GM19035 (cell line): ENCODE data around the gene PUDP.

Experiments
- ATAC-seq: cut with Tn5 transposase; IDR thresholded peaks from one replicate; pipeline ENCODE4 v1.9.1; 2021; ENCODE audit not compliant: unreplicated experiment

Gene PUDP

DNA sequence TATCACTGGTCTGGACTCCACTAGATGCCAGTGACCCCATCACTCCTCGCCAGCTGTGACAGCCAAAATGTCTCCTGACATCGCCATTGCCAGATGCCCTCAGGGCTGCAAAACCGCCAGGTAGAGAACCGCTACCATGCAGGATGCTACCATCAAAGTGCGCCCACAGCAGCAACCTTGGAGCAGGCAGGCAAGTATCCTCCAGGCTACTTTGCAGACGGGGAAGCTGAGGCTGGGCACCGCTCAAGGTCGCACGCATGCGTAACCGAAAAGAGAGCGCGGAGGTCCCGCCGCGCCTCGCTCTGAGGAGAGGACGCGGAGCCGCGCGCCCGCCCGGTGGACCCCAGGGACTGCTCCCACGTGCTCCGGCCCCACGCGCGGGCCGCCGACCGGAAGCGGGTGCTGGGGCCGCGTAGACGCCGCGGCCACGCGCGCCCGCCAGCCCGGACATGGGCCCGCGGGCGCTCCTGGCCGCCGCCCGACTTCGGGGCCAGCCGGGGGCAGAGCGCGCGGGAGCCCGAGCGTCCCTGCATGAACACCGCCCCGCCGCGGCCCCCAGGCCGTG is 458 bp downstream of the PUDP start, which contains the start of gene STS:
TSS of gene STS (plus strand) at position 300 of the 565 bp plus-strand sequence. CDS start 105,488 bp downstream, outside the sequence.
- ATAC-seq: peak; percentile 43

DNA sequence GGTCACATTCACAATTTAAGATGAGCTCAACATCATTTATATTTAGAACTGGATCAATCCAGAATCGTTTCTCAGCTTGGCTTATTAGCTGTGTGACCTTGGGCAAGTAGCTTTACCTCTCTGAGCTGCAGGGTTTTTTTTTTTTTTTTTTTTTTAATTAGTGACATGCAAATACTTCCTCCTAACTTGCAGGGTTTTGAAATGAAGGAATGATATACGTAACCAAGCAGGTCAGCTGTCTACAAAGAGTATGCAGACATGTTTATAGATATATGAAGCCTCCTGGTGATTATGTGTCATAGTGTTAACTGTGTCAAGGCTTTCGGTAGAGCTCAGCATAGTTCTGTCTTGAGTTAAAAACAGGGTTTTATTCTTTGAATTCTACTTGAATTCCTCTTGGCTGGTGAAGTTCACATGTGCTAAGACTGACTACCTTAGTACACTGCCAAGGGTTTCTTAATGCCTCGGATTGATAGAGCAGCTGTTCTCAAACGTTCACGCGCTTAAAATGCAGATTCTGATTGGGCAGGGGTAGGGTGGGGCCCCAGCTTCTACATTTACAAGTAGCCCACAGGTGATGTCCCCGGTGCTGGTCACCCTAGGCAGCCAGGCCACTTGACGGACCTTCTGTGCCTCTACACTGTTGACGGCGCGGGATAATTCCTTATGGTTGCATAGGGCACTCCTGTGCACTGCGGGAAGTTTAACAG is 1.1 kb downstream of the PUDP start:
- ATAC-seq: peak; percentile 28

DNA sequence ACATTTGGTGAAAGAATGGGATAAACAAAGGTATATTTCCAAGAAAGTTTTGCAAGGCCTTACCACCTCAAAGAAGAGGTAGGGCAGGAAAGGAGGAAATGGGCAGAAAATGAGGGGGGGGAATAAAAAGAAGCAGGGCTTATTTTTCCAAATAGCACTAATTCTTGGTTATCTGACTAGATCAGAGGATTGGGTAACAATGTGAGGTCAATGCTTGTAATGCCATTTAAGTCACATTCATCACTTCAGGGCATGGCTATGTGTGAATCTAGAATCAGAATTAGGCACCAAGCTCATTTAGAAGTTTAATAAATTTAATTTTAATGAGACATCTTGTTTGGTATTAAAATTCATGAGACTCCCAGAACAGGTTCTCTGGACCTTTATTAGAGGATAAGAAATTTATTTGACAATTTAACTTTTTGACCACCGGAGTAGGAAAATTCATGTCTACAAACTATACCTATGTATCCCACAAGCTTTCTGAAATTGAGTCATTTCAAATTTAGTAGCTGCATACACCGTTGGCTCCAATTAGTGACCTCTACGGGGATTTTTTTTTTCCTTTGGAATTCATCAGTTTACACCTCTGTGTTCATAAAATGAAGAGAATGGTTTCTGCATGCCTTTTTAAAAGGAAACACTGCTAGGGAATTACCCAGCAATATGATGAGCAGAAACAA is 1.8 kb downstream of the PUDP start:
- ATAC-seq: no peak

DNA sequence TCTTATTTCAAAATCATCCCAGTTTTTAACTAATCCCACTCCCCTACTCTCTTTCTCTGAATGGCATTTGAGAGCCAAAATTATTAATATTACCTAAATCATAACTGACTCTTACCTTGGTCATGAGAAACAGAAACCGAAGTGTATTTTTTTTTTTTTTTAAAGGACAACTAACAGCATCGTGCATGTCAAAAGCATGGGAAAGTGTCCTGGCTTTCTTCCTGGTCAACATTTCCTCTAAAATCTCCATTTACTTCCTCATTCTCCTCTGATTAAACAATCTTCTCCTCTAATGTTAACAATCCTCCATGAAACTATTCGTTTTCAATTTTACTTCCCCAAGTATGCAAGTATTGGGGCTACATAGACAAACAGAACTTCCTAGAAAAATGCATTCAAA is 2.5 kb downstream of the PUDP start:
- ATAC-seq: no peak

DNA sequence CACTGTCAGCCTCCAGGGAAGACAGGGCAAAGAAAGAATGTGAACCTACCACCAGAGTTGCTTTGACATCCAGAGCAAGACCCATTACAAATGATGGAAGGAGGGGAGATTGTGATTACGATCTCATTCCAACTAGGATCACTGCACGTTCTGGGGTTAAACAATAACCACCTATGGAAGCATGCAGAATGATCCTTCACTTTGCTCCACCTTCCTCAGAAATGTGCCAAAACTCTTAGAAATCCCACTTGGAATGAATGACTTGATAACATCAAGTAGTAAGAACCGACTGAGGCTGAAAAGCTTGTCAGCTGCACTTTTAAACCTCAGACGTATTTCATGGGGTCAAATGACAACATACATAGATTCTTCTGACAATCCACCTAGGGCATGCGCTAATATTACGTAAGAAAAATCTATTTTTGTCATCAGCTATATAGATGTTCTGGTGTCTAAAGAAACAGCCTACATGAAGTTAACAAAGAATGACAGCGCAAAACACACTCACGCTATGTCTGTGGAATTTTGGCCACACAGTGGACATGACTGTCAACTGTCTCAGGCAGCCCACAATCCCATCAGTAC is 3.9 kb downstream of the PUDP start:
- ATAC-seq: no peak

DNA sequence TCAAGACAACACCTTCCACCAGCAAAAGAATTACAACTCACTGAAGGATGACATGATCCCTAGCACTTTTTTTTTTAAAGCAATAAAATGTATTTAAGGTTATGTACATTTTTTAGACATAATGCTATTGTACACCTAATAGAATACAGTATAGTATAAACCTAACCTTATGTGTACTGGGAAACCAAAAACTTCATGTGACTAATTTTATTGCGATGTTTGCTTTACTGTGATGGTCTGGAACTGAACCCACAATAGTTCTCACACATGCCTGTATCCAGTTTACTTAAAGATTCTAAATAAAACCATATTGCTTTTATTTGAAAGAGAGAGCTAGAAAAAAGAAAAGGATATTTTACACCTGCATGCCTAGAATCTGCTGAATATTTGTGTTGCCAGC is 4.9 kb downstream of the PUDP start:
- ATAC-seq: no peak

DNA sequence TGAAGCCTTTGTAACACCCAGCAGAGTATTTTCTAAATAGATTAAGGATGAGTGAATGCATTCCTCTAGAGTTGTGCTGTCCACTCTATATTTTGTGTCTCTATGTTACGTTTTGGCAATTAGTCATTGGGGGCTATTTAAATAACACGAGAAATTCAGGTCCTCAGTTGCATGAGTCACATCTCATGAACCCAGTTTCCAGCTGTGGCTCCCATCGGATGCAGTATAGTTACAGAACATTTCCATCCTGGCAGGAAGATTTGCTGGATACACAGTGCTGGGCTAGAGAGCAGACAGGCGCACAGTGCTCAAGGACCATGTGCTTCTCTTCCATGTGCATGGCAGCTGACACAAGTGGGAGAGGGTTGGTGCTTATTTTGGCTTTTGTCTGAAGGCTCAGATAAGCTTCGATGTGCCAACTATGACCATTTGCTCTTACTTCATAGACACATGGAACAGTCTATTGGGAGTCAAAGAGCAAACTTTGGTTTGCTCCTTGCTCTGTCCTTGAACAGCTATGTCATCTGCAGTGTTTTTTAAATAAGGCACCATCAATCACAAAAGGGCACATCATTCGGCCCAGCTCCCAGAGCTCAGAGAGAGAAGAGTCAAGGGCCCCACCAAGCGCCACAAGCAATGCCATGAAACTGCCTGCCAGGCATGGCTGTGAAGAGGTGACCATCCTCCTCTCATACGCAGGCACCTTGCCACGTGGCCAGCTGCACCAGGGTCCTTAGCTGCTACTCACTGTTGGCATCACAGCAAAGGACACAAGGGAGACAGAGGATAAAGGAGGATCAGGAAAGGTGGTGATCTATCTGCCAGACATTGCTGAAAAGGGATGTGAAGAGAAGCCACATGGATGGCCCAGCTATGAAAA is 8.5 kb downstream of the PUDP start:
- no peak for ATAC-seq

DNA sequence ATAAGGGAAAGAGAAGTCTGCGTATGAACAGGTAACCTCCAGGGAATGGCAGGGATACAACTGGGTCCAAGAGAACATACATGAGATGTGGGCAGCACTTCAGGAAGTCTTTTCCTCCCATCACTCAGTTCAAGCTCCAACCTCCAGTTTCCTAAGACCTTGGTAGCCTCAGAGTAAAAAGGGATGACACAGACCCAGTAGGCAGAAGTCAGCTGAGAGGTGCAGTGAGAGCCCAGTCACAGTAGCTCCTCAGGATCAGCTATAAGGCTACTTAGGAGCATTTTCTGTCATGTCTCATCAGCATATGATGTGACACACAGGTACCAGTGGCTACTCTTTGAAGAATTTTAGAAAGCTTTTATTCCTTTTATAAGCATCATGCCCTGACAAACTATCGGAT is 13.0 kb downstream of the PUDP start:
- ATAC-seq: no peak

DNA sequence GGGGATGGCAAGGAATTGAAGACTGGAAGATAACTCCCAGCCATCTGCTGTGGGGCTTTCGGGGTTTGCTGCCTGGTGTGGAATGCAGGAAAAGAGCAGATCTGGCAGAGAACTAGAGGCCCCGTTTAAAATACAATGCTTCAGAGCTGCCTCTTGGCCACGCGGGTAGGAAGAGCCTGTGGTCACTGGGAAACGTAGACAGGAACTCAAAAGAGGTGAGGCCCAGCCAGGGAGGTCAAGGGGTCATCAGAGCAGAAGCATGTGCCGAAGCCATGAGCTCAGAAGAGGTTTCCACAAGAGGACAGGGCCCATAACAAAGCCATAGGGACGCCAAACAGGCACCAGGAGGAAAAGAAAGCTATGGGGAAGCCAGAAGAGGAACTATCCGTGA is 14.9 kb downstream of the PUDP start:
- ATAC-seq: peak; percentile 16

DNA sequence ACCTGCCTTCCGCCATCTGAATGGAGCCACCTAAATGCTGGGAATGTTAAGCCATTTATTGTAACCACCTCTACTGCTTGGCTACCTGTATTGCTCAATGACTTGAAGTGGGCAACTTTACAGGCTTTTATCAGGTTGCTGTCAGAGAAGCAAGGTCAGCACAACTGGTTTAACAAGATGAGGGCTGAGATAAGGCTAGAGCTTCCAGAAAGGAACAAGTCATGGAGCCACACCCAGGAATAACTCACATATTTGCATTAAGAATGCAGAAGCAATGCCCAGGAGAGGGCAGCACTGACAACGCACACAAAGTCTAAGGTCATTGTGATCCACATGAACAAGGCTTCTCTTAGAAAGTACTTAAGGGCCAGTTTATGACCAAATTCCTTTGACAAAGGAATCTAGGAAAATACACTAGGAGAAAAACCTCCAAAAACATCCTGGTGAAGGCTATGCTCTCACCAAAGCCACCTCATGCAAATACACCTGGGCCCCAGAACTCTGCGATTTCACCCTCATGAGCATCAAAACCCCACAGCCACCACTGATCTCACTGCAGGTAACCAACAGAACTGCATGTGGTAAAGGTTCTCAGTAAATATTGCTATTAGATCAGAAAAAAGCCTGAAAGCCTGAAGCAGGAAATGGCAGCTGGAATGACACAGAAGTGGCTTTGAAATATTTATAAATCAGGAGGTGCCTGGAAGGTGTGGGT is 15.5 kb downstream of the PUDP start:
- ATAC-seq: peak; percentile 80

DNA sequence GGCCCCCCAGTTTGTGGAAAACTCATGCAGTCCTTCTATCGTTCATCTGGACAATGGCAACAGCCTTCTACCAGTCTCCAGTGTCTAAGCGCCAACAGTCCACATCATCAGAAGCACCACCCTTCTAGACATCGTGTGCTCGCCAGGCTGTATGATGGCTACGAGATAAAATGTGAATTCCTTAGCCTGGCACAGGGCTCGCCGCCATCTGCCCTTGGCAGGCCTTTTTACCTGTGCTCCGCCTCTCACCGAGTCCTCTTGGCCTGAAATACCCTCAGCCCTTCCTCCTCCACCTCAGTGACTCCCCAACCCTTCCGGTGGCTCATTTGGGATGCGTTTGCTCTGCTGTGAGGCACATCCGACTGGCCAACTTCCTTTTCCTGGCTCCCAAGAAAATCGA is 16.3 kb downstream of the PUDP start:
- ATAC-seq: no peak

DNA sequence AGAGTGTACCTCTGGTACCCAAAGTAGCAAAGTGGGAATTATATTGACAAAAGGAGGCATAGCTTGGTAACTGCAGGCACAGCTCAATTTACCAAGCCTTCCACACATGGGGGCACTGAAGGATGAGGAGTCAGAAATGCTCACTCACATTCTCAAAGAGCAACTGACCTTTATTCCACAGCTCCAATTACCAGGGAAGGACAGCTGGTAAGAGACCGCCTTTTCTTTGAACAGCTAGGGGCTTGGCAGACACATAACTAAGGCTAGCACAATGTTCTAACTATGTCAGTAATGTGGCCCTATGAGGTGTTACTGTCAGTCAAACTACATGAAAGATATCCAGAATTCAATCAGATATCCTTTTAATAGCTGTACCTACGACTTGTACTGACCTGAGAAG is 20.9 kb downstream of the PUDP start:
- ATAC-seq: no peak

DNA sequence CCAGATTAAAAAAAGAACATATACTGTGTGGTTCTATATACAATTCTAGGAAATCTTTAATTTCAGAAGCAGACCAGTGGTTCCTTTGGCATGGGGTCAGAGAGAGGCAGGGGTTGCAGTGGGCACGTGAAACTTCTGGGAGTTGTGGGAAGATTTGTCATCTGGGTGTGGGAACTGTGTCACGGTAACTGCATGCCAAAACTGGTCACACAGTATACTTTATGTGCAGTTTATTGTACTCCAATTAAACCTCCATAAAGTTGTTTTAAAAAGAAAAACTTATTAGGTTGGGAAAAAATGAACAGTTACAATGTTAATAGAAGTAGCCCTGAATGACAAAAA is 27.1 kb downstream of the PUDP start:
- no peak for ATAC-seq

DNA sequence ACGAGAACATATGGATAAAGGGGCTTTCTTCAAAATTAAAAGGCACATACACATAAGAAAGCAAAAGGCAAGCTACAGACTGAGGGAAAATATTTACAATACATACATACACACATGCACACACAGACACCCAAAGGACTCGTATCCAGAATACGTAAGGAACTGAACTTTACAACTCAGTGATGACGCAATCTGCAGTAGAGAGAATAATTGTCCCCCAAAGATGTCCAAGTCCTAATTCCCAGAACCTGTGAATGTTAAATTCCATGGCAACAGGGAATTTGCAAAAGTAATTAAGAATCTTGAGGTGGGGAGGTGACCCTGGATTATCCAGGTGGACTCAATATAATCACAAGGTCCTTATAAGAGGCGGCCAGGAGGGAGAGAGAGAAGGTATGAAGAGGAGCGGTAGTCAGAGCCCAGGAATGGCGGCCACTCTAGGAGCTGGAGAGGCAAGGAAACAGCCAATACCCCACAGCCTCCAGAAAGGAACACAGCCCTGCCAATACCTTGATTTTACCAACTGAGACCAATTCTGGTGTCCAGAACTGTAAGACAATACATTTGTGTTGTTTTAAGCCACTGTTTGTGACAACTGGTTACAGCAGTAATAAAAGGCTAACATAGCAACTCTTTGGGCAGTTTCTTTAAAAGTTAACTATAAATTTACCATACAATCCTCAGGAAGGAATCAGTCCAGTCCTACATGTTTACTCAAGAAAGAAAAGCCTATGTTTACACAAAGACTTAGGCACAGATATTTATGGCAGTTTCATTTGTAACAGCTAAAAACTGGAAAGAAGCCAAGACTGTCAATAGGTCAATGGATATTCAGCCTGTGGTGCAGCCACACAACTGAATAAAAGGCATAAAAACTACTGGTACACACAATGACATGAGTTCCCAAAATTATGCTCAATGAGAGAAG is 27.7 kb downstream of the PUDP start:
- no peak for ATAC-seq

DNA sequence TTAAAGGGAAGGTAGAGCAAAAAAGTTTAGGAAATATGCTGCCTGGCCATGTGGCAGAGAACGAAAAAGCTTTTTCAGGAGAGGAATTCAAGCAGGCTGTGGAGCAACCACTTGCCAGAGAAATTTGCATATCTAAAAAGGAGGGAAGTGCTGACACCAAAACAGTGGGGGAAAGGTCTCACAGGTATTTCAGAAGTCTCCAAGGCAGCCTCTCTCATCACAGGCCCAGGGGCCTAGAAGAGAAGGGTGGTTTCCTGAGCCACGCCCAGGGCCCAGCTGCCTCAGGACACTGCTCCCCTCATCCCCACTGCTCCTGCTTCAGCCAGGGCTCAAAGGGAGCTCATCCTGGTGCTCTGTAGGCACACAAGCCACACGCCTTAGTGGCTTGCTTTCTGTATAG is 30.4 kb downstream of the PUDP start:
- ATAC-seq: peak; percentile 40

DNA sequence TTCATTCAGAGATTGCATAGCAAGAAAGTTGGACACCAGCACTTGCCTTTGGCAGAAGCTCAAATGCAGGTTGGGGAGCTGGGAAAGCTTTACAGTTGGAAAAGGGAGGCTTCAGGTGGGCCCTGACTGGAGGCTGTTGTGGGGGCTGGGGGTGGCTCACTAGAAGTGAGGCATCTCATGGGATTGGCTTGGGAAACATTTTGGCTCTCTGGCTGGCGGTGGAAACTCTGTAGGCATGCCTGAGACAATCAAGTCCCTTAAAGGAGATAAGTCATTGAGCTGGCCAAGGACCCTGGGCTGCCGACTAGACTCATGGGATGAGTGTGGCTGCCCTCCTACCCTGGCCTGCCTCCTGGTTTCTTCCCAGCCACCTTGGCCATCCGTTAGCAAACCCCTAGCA is 31.9 kb downstream of the PUDP start:
- no peak for ATAC-seq

DNA sequence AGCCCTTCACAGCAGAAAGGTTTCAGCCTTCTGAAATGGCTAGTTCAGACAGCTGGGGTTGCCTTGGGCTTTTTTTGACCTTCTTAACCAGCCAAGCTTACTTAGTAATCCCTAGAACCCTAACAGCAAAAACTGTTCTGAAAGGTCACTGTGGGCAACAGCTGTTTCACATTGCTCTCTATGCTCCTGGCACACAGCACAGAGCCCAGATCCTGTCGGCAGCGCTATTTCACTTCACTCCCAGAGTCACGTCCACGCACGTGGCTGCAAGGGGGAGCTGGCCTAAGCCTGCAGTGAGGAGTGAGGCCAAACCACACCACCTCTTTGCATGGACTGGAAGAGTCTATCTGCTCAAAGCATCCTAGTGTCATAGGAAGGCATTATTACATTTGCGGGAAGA is 32.4 kb downstream of the PUDP start:
- peak; percentile 71 for ATAC-seq

DNA sequence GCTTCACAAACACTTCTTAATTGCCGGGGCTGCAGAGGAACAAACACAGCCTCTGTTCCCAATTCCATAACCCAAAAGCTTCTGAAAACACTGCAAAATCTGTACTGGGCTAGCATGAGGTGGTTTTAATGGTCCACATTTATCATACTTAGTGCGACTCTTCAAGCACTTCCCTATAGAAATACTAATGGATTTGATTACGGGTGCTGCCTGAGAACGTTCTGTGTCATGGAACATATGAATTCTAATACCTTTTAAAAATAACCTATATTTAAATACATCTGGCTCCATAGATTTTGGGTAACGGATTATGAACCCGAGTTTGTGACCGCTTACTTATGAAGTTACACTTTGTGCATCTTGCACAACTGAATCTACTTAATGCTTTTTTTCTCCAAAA is 35.9 kb downstream of the PUDP start:
- no peak for ATAC-seq

DNA sequence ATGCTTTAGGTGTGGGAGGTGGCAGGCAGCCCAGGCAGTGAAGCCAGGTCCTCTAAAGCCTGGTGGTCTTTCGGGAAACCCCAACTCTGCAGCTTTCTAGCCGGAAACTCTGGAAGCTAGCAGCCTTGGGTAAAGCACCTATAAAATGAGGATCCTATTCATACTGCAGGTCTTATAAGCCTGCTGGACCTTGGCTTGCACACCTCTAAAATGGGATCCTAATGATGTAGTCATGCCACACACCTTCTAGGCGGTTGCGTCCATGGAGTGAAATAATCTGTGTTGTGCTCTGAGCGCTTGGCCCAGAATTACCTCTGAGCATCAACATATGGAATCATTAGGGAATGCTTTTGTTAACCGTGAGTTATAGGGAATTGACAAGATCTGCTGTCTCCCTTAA is 36.4 kb downstream of the PUDP start:
- ATAC-seq: no peak
